Epidermal melanocyte (primary cell): ENCODE results near the gene TAF1B.

Experiments used
- DNase-seq: peaks from one replicate; pipeline ENCODE4 v3.0.0; 2011; ENCODE audit warnings: low spot score; ENCODE audit not compliant: insufficient read length

Gene TAF1B

DNA sequence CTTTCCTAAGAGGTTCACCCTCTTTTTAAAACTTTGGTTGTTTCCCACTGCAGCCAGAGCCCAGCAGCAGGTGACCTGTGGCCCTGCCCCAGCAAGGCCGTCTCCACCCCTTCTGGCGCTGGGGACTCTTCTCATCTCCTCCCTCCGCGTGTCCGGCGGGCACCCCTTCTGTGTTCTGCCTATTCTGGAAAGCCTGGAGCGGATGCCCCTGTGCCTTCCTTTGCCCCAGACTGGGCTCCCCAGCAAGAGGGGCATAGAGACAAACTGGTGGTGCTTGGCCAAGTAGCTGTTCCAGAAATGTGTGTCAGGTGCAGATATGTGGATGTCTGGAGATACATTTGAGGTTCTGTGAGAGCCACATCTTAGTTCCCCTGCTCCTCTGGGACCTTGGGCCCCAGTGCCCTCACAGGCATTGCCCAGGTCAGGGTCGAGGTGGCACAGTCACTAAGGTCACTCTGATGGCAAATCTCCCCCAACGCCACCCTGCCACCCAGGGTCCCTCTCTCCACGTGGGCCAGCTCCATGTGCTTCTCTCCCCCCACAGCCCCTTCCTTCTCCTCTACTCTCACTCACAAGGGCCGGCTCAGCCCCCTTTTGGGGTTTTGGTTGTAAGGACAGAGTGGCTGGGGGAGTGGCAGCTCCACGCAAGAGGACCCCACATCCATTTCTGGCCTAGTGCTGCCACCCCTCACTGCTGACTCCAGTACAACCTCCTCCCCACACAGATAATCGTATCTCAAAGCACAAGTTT, 35.5 kb upstream of the TAF1B start:
- no peak for DNase-seq

DNA sequence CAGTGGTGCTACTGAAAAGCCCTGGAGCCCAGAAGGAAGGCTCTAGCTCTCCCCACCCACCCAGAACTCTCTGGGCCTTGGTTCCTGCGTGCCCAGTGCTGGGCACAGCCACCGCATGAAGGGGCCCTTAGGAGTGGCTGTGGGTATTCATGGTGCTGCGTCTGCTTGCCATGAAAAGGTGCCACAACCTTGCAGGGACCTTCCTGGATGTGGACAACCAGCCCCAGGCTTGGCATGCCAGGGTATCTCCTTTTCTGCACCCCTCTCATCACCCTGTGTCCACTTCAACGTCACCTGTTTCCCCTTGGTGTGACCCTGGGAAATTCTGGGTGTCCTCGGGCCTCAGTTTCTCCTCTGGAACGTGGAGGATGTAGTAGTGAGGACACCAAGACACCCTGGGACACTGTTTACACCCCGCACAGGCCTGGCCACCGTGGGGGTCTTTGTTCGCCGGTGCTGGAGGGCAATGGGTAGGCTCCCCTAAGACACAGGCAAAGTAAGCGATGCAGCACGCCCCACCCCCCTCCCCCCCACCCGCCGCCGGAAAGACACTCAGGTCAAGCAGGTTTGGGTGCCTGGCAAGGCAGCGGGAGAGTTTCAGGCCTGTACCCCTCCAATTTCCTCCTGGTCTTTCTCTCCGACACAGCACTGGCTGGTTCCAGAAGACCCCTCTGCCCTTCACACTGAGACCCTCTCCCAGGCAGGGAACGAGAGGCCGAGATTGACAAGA, 34.8 kb upstream of the TAF1B start:
- no peak for DNase-seq

DNA sequence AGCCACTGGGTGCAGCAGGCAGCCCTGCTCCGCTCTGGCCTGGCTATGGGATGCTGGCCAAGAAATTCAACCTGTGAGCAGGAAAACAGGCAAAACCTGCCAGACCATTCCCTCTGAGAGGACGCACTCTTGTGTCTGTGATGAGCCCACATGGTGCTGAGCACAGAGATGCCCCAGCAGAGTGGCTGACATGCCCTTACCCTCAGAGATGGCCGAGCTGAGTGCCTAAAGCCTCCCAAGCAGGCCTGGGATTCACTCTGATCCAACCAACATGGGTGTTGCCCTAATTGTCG, 34.3 kb upstream of the TAF1B start:
- no peak for DNase-seq

DNA sequence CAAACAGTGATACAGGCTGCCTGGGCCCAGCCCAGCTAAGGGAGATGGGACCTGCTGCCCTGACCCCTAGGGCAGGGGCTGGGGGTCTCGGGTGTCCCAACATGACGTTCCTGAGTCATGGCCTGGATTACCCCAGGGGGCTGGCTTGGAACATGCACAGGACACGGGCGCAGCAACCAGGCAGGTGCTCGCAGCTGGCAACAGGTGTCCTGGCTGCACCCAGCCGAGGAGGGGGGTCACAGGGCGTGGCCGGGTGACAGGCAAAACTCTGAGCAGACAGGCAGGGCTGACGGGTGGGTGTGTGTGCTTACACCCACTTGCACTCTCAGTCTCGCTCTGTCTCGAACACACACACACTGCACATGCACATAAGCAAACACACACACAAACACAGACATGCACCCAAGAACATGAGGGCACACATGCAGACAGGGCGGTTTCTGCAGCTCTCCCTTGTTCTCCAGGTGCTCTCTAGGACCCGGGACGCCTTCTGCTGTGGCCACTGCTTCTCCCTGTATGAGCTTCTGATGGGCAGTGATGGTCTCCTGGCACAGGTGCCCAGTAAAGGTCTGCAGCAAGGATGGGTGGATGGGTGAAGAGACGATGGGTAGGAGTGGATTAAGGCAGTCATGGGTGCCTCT, 33.7 kb upstream of the TAF1B start:
- no peak for DNase-seq

DNA sequence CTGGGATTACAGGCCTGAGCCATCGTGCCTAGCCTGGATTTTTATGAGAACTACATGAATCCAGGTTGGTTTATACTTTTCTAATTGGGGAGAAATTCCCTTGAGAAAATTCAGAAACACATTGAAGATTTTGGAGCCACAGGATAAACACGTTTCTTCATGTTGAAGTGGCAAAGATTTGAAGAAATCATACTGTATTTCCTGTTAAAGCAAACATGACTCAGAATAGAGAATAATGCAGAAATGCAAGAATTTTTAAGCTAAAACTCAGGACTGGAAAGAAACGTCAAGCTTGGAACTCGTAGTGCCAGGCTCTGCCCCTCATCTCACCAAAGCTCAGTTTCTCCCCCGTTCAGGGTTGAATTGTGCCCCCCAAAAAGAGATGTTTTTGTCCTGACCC, 32.1 kb upstream of the TAF1B start:
- no peak for DNase-seq

DNA sequence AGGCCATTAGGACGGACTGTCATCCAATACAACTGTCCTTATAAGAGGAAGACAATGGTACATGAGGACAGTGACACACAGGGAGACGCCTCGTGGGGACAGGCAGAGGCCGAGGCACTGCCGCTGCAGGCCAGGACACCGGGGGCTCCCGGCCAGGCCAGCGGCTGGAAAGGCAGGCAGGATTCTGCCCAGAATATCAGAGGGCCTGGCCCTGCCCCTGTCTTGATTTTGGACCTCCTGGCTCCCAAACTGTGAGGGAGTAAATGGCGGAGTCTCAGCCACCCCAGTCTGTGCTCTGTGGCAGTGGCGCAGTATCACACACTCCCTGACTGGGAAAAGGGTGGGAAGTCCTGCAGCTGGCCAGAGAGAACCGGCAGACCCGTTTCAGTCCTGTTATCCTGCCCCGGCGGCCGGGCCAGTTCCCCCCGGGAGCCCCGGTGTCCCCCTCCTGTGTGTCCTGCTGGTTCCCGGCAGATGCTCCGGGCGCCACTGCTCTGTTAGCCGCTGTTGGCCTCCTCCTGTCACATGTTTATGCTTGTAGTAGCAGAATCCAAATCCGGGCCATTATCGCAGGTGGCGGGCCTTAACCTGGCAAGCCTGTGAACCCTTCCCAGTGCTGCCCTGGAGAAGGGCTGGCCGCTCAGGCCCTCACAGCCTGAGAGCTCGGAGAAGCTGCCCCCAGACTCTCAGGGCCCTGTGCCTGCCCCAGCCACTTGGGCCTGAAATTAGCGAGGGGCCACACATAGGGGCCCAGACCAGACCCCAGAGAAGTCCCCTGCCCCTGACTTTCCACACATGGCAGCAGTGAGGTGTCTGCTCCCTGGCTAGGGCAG, 31.4 kb upstream of the TAF1B start:
- DNase-seq, result no peak

DNA sequence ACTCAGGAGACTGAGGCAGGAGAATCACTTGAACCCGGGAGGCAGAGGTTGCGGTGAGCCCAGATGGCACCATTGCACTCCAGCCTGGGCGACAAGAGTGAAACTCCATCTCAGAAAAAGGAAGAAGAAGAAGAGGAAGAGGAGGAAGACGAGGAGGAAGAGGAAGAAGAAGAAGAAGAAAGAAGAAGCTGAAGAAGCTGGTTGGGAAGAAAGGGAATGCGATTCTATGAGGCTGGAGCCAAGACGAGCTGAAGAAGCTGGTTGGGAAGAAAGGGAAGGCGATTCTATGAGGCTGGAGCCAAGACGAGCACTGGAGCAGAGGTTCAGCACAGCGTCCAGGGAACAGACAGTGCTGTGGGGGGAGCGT, 30.3 kb upstream of the TAF1B start:
- DNase-seq, result no peak

DNA sequence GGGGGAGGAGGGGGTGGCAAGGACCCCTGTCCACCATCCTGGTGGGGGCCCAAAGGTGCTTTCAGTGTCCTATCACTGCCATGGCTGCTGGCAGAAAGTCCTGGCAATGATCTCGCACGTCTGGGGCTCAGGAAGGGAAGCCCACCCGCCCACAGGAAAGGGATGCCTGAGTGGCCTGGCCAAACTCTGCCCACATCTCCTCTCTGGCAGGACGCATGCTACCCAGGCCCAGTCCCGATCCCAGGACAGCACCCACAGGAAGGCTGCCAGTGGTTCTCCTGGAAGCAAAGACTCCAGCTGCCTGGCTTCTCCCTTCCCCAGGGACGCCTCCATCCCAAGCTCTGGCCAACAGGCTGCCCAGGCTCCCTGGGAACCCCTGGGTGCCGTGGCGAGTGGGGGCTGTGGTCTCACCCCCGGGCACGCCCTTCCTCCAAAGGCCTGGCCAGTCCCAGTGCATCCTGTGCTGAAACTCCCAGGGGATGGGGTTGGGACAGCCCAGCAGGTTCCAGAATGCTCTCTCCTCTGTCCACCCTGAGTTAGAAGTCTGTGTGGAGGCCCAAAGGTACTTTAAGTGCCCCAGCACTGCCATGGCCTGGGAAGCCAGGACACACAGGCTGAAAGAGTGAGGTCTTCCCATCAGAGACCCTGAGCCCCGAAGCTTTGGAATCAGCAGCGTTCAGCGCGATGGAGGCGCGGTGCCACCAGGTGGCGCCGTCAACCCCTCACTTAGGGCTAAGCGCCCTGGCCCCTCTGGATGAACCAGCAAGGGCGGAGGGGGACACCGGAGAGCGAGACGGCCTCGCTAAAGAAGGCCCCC, 29.8 kb upstream of the TAF1B start:
- peak; percentile 74 for DNase-seq

DNA sequence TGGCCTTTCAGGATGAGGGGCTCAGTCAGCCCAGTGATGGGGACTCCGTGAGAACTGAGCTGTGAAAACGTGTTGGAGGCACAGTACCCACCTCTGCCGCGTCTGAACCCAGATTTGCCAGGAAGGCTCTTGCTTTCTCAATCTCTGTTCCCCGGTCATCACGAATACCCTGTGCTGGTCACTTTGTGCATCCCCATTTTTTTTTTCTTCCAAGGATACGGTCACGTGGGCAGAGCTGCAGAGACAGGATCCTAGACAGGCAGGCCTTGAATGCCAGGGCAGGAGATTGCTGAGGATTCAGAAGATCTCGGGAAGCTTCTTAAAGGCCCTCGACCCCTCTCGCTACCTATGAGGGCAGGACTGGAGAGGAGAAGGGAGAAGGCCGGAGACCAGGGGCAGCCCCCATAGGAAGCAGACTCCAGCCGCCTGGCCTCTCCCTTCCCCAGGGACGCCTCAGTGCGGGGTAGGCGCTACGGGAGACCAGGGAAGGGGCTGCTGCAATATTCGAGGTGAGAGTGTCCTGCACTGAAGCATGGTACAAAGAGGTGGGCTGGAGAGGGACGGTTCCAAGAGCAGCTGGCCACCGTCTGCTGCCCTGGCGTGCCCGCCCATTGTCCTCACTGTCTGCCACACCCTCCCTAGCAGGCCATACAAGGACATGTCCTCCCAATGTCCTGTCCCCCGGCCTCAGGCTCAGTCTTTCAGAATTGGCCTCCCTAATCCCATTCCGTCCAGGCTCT, 29.0 kb upstream of the TAF1B start:
- DNase-seq, result no peak

DNA sequence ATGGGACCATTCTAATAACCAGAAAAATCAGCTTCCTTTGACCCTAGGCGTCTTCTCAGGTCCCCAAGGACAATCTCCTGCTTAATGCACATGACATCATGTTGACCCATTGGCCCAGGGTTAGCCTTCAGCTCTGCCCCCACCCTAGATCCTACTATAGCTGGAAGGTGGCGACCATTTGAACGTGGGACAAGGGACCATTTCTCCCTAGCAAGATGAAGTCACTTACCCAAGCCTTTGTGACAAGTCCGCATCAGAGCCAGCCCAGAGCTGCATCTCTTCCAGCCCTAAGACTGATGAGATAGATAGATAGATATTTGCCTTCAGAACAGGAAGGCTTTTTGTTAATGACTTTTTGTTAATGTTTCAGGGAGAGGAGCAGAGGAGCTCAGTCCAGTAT, 28.2 kb upstream of the TAF1B start:
- DNase-seq, result no peak

DNA sequence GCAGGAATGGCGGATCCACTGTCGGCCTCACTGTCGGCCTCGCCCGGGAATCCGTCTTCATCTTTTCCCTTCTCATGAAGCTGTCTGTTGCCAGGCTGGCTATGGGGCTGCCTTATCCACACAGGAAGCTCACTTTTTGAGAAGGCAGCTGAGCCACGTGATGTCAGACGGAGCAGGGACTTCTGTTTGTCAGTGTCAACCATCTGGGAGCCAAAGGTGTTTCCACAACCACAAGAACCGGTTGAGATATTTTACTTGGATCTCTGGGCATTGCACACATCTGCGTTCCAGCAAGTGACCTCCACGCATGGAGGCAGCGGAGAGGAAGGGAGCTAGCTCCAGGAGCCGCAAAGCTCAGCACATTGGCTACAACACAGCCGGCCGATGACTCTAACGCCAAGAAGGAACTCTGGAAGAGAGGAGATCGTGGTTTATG, 27.4 kb upstream of the TAF1B start:
- no peak for DNase-seq

DNA sequence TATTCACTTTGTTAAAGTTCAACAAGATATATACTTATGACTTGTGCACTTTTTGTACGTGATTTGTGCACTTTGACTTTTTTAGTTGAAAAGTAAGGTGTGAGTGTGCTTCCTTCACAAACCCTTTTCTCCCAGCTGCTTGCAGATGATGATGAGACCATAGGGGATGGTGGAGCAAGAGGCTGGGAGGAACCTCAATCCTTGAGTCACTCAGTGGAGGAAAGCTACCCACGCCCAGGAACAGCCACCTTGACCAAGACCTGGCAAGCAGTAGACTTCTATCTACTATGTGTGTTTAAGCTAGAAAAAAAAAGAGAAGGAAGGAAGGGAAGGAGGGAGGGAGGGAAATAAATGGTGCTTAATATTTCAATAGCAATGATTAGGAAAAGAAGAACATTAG, 25.2 kb upstream of the TAF1B start:
- no peak for DNase-seq

DNA sequence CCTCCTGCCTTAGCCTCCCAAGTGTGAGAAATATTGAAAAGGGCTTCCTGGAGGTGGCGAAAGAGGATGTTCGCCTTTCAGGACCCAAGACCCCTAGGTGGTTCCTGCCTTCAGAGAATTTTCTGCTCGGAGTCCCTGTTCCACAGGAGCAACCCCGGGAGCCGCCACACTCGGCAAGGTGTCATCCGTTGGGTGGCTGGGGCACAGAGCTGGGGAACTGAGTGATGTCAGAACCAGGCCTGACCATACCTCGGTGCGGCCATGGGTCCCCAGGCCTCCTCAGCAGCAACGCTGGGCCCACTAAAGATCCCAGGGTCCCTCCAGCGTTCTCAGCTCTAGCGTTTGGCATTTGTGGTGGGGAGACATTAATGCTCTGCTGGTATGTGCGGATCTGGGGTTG, 23.7 kb upstream of the TAF1B start:
- DNase-seq, result no peak

DNA sequence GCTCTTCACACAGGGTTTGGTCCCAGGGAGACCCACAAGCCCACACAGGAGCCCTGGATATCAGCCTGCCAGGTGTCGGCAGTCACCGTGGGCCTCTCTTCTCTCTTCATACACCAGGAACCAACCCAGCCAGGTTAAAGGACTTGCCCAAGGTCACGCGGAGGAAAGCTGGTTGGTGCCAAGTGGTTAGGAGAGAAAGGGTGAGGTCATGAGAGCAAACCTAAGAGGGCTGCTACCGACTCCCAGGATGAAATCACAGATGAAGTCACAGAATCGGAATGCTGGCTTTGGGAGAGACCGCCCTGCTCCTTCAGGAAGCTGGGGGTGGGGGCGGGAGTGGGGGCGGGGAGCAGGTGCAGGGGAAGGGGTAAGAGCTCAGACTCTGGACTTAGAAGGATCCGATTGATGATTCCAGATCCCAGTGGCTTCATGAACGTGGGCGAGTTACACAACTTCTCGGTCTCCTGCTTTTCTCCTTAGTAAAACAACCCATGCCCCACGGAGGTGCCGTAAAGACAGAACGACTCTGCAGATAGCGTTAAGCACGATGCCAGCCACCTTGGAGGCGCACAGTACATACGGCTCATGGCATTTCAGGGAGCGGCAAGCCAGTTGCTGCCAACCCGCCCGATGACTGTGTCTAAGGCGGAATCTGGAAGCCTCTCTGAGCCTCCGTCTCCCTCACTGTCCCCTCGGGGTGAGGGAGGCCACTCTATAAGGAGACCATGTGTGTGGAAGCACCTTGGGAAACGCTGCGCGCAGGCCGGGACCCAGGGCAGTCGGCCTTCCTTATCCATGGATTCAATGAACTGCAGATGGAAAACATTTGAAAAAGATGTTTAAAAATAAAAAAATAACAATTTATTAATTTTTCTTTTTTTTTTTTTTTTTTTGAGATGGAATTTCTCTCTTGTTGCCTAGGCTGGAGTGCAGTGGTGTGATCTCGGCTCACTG, 23.0 kb upstream of the TAF1B start:
- no peak for DNase-seq

DNA sequence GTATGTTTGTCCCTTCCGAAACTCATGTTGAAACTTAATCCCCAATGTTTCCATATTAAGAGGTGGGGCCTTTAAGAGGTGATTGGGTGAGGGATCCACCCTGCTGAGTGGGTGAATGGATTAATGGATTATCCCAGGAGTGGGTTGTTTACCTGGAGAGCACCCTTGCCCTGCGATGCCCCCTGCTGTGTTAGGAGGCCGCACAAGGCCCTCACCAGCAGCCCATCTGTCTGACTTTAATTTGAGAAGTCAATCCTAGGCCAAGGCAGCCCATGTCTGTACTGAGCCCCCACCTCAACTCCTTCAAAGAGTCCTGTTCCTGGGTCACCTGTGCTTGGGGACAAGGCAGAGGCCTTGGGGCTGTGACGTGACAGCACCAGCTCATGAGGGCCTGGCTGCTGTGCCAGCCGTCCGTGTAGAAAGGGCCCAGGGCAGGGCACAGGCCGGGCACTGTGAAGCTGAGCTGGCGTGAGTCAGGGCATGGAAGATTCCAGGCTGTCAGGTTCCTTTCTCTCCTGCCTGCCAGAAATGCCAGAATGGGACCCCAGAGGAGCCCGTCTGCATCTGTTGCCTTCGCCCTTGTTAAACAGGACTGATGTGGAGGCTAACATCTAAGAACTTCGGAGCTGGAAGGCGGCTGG, 21.3 kb upstream of the TAF1B start:
- no peak for DNase-seq

DNA sequence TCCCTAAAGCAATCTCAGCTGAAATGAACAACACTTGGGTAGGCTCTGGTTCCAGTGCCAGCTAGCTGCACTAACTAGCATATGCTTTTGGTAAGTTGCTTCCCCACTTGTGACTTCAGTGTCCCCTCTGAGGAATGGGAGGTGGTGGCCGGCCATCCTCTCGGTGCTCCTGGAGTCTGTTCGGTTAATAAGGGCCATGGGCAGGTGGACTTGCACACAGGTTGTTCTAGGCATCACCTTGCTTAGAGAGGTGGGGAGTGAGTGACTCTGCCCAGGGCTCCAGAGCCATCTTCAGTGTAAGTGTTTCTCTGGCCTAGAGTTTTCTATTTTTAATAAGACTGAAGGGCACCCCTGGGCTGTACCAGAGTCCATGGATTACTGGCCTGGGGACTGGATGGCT, 18.8 kb upstream of the TAF1B start:
- DNase-seq, result no peak

DNA sequence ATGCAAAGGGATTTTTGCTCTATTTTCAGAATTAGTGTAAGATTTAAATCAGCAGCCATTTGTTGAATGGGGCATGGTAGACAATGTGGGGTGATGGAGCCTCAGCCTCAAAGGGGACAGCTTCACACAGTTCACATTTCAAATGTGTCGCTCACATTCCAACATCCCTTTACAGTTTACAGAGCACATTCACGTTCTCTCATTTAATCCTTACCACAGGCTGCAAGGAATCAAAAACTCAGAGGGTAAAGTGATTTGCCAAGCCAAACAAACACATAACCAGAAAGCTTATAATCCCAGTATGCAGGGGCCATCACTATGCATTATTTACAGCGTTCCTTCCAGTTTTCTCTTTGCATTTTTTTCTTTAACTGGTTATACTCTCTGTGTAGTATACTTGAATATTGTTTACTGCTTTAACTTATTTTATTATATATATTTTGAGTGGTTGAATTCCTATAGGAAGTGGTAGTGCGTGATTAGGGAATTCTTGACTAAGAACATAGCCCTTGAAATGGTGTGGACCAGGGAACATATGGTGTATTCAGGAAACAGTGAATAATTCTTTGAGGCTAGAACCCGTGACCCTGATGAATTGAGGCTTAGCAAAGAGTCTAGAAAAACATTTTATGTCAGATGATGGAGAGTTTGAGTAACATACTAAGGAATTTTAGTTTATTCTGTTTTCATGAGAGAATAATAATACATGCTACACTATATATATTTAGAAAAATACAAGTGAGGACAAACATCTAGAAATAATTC, 18.1 kb upstream of the TAF1B start:
- DNase-seq, result no peak

DNA sequence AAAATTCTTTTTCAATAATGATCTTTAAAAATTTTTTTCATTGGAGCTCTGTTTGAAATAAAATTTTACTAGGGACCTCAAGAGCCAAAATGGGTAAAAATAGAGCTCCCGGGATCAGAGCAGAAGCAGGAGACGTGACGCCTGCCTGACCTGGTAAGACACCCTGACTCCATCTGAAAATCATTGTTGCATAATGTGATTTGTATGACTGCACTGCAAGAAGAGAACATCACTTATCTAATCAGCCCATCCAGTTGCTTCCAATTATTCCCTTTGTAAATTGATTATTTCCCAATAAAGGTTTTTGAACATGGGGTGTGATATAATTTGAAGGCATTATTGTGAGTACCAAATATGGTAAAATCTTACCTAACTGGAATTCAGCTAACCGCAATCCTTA, 17.1 kb upstream of the TAF1B start:
- DNase-seq, result no peak
